ENCODE data around the gene HORMAD2. TPM values are rescaled to one million over a fixed set of nuclear protein-coding genes. Genes with fewer than 3 reads are reported as not detected.

HORMAD2 gene
- total RNA-seq, 2 donors from 2014 or later: not detected

- intact Hi-C loops (cut with DNase I): no loop called here
- DNase-seq (ENCODE audit: low spot score): no peak
Measured at GRCh38 chr22:30140414-30140813, 60.1 kb downstream of the HORMAD2 start.

GRCh38 chr22:30143265-30143664 lies 63.0 kb downstream of the HORMAD2 start:
- intact Hi-C loops (cut with DNase I): no loop called here
- DNase-seq (ENCODE audit: low spot score): no peak

GRCh38 chr22:30144391-30144790 lies 64.1 kb downstream of the HORMAD2 start:
- intact Hi-C loops (cut with DNase I): no loop called here
- DNase-seq (ENCODE audit: low spot score): no peak

GRCh38 chr22:30150212-30150611 lies 69.9 kb downstream of the HORMAD2 start:
- intact Hi-C loops (cut with DNase I): no loop called here
- DNase-seq (ENCODE audit: low spot score): no peak

GRCh38 chr22:30158277-30158676 lies 78.0 kb downstream of the HORMAD2 start:
- intact Hi-C loops (cut with DNase I): no loop called here

GRCh38 chr22:30158744-30159500 lies 78.7 kb downstream of the HORMAD2 start:
- intact Hi-C loops (cut with DNase I): no loop called here
- no peak for DNase-seq (ENCODE audit: low spot score)

More at GRCh38 chr22:30158277-30158676, 78.0 kb downstream of the HORMAD2 start:
- DNase-seq (ENCODE audit: low spot score): no peak

GRCh38 chr22:30159561-30160353 lies 79.5 kb downstream of the HORMAD2 start:
- intact Hi-C loops (cut with DNase I): no loop called here
- no peak for DNase-seq (ENCODE audit: low spot score)

- intact Hi-C loops (cut with DNase I): no loop called here
Measured at GRCh38 chr22:30161051-30161469, 80.8 kb downstream of the HORMAD2 start.

GRCh38 chr22:30167296-30167695 lies 87.0 kb downstream of the HORMAD2 start:
- intact Hi-C loops (cut with DNase I): no loop called here
- DNase-seq (ENCODE audit: low spot score): no peak

More at GRCh38 chr22:30161051-30161469, 80.8 kb downstream of the HORMAD2 start:
- no peak for DNase-seq (ENCODE audit: low spot score)

GRCh38 chr22:30167734-30168133 lies 87.5 kb downstream of the HORMAD2 start:
- no peak for DNase-seq (ENCODE audit: low spot score)
- intact Hi-C loops (cut with DNase I): no loop called here

GRCh38 chr22:30169002-30169401 lies 88.7 kb downstream of the HORMAD2 start:
- DNase-seq (ENCODE audit: low spot score): no peak
- intact Hi-C loops (cut with DNase I): no loop called here

GRCh38 chr22:30170129-30170528 lies 89.9 kb downstream of the HORMAD2 start:
- intact Hi-C loops (cut with DNase I): no loop called here
- no peak for DNase-seq (ENCODE audit: low spot score)

GRCh38 chr22:30171008-30171407 lies 90.7 kb downstream of the HORMAD2 start:
- intact Hi-C loops (cut with DNase I): no loop called here
- DNase-seq (ENCODE audit: low spot score): no peak

- no peak for DNase-seq (ENCODE audit: low spot score)
- intact Hi-C loops (cut with DNase I): loop anchor here in 1 of 2 donors (5.0 kb wide), 1 partner anchor 708 kb away; no protein-coding TSS in a partner anchor
Measured at GRCh38 chr22:30175690-30176288, 95.5 kb downstream of the HORMAD2 start.

GRCh38 chr22:30176431-30176830 lies 96.2 kb downstream of the HORMAD2 start:
- intact Hi-C loops (cut with DNase I): loop anchor here in 1 of 2 donors (5.0 kb wide), 1 partner anchor 709 kb away; no protein-coding TSS in a partner anchor
- no peak for DNase-seq (ENCODE audit: low spot score)

- no peak for DNase-seq (ENCODE audit: low spot score)
- intact Hi-C loops (cut with DNase I): loop anchor here in 1 of 2 donors (5.0 kb wide), 1 partner anchor 711 kb away; no protein-coding TSS in a partner anchor
Measured at GRCh38 chr22:30178181-30179126, 98.2 kb downstream of the HORMAD2 start.

GRCh38 chr22:30180616-30181015 lies 100.4 kb downstream of the HORMAD2 start:
- intact Hi-C loops (cut with DNase I): no loop called here
- DNase-seq (ENCODE audit: low spot score): no peak

GRCh38 chr22:30181459-30182349 lies 101.4 kb downstream of the HORMAD2 start:
- no peak for DNase-seq (ENCODE audit: low spot score)
- intact Hi-C loops (cut with DNase I): no loop called here

Measured in posterior vena cava (tissue), 2 donors.